ENCODE measurements around the gene TMEFF1.
"Not testable (repeated sequence)": the region's sequence is repeated elsewhere in the genome, so short reads cannot be mapped to it uniquely, and the experiment has no call there.

The TMEFF1 gene, protein sequence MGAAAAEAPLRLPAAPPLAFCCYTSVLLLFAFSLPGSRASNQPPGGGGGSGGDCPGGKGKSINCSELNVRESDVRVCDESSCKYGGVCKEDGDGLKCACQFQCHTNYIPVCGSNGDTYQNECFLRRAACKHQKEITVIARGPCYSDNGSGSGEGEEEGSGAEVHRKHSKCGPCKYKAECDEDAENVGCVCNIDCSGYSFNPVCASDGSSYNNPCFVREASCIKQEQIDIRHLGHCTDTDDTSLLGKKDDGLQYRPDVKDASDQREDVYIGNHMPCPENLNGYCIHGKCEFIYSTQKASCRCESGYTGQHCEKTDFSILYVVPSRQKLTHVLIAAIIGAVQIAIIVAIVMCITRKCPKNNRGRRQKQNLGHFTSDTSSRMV

DNA sequence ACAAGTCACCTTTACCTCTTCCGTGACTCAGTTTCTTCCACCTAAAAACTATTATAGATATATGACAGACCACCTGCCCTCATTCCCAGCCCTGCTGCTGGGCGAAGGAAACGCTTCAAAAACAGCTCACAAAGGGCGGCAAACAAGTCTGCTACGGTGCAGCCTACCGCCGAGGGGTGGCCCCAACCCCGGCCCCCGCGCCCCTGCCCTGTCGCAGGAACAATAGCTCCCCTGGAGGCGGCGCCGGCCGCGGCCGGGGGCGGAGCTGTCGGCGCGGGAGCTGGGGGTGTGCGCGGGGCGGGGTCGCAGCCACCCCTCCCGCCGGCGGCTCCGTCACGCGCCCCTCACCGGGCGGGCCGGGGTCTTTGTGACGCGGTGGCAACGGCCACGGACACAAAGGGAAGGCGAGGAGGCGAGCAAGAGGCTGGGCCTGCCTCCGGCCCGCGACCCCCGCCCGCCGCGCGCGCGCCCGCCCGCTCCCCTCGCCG is at the start of gene TMEFF1:
TSS of gene TMEFF1 (plus strand) at position 362 of the 488 bp plus-strand sequence. CDS start 396 bp downstream, outside the sequence.
- no peak for DNase-seq (ENCODE audit: low spot score)

GRCh38 chr9:100425758-100426157 is 47.2 kb upstream of the TMEFF1 start:
- DNase-seq (ENCODE audit: low spot score) = no peak

DNA sequence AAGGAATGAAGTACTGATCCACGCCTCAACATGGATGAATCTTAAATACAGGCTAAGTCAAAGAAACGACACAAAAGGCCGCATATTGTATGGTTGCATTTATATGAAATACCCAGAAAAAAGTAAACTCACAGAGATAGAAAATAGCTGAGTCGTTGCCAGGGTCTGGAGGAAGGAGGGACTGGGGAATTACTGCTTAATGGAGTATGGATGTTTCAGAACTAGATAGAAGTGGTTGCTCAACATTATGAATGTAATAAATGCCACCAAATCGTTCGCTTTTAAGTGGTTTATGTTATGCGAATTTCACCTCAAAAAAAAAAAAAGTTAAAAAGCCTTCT is 46.8 kb upstream of the TMEFF1 start:
- no peak for DNase-seq (ENCODE audit: low spot score)

DNA sequence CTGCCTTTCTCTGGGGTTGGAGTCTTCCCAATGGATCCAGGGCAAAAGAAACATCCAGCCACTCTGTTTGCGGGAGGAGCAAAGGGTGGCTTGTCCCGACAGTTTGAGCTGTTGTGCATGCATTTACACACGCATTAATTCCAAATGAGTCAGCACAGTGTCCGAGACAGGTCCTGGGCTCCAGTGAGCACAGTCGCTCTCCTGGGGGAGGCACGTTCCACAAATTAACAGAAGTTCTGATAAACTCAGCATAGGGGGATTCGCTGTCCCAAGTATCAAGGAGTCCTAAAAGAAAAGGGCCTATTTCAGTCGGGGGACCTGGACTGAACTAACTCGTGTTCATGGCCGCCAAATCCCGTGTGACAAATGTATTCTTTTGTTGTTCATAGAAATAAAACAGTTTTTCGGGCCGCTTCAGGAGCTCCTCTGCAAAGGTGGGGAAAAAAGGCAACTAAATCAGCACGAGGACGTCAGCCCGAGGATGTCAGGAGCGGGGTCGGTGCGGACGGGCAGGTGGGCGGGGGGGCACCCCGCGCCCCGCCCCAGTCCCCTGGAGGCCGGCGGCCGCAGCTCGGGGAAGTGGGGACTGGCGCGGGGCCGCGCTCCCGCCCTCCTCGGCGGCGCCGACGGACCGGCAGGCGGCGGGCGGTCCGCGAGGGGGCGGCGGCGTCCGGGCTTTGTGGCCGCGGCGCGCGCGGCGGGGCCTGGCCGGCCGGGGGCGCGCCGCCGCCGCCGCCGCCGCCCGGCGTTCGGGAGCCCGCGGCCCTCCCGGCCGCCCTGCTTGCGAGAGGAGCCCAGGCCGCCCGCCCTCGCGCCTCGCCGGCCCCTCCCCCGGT is 46.2 kb upstream of the TMEFF1 start, which contains the start of gene MSANTD3:
TSS of gene MSANTD3 (plus strand) at position 614 of the 836 bp plus-strand sequence. CDS start 14,796 bp downstream, outside the sequence.
- DNase-seq (ENCODE audit: low spot score) = peak; percentile 49

- no peak for DNase-seq (ENCODE audit: low spot score)
These were observed 45.3 kb upstream of the TMEFF1 start for GRCh38 chr9:100427366-100428263.

- no peak for DNase-seq (ENCODE audit: low spot score)
These were observed 43.9 kb upstream of the TMEFF1 start for GRCh38 chr9:100428871-100429654.

DNA sequence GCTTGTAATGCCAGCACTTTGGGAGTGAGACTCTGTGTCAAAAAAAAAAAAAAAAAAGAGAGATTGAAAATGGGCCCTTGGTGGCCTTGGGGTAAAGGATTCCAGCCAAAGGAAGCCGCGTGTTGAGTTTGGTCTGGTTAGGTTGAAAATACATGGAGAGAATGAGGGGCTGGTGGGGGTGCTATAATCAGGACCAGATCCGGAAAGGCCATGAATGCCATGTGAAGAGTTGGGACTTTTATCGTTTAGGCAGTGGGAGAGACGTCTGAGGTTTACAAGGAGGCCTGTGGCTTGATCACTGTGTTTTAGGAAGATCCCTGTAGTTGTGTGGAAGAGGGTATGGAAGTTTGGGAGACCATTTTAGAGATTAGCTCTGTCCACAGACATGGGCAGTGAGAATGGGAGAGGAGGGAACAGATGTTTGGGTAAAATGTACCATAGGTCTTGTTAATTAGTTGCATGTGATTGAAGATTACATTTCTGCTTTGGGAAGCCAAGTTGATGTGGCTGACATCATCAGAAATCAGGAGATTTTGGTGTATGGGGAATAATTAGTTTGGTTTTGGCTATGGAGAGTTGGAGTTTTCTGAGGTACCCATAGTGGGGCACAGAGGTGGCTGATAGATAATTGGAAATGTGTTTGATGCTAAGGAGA is 42.5 kb upstream of the TMEFF1 start:
- no peak for DNase-seq (ENCODE audit: low spot score)

DNA sequence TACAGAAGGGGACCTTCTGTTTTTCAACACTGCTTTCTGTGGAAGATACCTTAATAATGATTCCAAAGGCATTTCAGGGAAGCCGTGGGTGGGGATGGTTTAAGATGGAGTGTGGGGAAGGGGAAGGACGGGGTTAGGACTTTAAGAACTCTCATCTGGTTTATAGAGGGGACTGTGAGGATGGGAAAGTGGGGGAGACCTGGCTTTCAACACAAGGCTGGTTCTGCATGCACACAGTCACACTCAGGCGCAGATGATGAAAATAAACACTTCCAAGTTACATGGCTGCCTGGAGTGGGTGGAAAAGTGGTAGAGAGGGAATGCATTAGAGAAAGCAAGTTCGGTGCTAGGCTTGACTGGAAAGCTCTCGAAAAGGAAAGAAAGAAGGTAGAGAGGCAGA is 41.1 kb upstream of the TMEFF1 start:
- DNase-seq (ENCODE audit: low spot score) = no peak

- DNase-seq (ENCODE audit: low spot score) = no peak
These were observed 40.2 kb upstream of the TMEFF1 start for GRCh38 chr9:100432736-100433135.

DNA sequence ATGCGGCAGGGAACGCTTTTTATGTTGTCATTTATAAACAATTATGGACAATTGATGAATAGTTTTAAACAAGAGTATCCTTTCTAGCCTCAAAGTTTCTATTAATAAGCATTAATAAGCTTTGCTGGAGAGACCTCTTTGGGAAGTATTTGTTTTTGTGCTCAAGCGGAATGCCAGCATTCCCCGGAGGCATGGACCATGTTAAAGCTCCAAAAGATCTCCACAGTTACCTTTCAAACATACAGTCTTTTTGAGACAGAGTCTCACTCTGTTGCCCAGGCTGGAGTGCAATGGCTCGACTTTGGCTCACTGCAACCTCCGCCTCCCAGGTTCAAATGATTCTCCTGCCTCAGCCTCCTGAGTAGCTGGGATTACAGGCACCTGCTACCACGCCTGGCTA is 36.4 kb upstream of the TMEFF1 start:
- no peak for DNase-seq (ENCODE audit: low spot score)

- peak; percentile 75 for DNase-seq (ENCODE audit: low spot score)
These were observed 34.8 kb upstream of the TMEFF1 start for GRCh38 chr9:100437860-100438805.

GRCh38 chr9:100440071-100440470 is 32.9 kb upstream of the TMEFF1 start:
- DNase-seq (ENCODE audit: low spot score) = no peak

DNA sequence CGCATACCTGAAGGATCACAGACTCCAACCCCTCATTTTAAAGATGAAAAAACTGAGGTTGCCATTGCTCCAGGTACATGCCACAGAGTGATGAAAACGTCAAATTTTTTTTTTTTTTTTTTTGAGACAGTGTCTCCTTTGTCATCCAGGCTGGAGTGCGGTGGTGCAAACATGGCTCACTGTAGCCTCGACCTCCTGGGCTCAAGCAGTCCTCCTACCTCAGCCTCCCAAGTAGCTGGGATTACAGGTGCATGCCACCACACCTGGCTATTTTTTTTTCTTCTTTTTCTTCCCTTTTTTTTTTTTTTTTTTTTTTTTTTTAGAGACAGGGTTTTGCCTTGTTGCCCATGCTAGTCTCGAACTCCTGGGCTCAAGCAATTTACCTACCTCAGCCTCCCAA is 32.5 kb upstream of the TMEFF1 start:
- DNase-seq (ENCODE audit: low spot score) = not testable (repeated sequence)

- DNase-seq (ENCODE audit: low spot score) = no peak
These were observed 31.0 kb upstream of the TMEFF1 start for GRCh38 chr9:100441911-100442361.

- DNase-seq (ENCODE audit: low spot score) = no peak
These were observed 28.9 kb upstream of the TMEFF1 start for GRCh38 chr9:100443781-100444768.

- no peak for DNase-seq (ENCODE audit: low spot score)
These were observed 27.6 kb upstream of the TMEFF1 start for GRCh38 chr9:100445161-100445902.

DNA sequence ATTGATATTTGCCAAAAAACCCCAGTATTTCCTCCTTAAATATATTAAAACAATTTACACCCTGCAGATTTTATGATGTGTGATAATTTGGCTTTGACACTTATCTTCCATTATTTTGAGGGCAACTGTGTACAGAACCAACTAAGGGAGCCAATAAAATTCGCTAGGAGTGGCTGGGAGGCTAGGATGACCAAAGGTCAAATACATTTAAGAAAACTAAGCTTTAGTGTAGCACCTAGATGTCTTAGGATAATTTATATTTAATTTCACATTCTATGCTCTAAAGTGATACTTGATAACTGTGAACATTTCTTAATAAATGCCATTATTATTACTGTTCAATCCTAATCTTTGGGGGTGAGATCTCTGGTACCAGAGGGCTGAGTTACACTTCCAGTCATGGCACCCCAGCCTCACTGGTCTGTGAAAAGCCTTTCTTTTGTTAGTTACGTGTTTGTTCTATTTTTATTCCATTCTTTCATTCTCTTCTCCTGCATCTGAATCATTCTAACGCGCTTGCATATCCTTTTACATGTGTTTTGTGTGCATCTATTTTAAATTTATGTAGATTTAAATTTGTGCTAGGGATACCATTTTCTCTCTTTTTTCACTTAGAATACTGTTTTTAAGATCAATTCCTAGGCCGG is 26.9 kb upstream of the TMEFF1 start:
- DNase-seq (ENCODE audit: low spot score) = no peak
